Ascending aorta (tissue), 2 donors: Measurements from ENCODE around the gene DKK3. TPM values are rescaled to one million over a fixed set of nuclear protein-coding genes. Genes with fewer than 3 reads are reported as not detected.

Experiments
- DNase-seq, 2 donors: peaks; one replicate each; pipeline ENCODE4 v3.0.0-alpha.2; 2019; ENCODE audit warnings: low spot score in 2 of 2
- H3K27ac ChIP-seq, 2 donors: fragments of 200-600 bp; sonication (generic); one replicate each; pipeline ENCODE4 v1.5.1; 2016 to 2017; ENCODE audit warnings: mild to moderate bottlenecking in 1 of 2
- H3K27me3 ChIP-seq: fragments of 200-600 bp; sonication (generic); one replicate; pipeline ENCODE4 v1.5.1; 2017
- H3K36me3 ChIP-seq, 2 donors: fragments of 200-600 bp; sonication (generic); one replicate each; pipeline ENCODE4 v1.5.1; 2016
- H3K4me1 ChIP-seq, 2 donors: fragments of 200-600 bp; sonication (generic); one replicate each; pipeline ENCODE4 v1.5.1; 2016 to 2017; ENCODE audit warnings: mild to moderate bottlenecking in 1 of 2
- H3K4me3 ChIP-seq, 2 donors: fragments of 200-600 bp; sonication (generic); one replicate each; pipeline ENCODE4 v1.5.1; 2016 to 2017; ENCODE audit warnings: mild to moderate bottlenecking in 1 of 2
- H3K9me3 ChIP-seq, 2 donors: fragments of 200-600 bp; sonication (generic); one replicate each; pipeline ENCODE4 v1.5.1; 2016
- CTCF ChIP-seq, 3 experiments: fragments of 200-600 bp in 2 of 3; fragments of 450-650 bp in 1 of 3; sonication (generic) in 2 of 3; IDR thresholded peaks; one replicate each; pipeline ENCODE4 v1.5.1; 2016 to 2019; ENCODE audit warnings: antibody characterized with exemption in 3 of 3, mild to moderate bottlenecking in 1 of 3, moderate library complexity in 1 of 3
- intact Hi-C: fragments of 100-400 bp; cut with DNase I; formaldehyde crosslinking; loops from one replicate; pipeline ENCODE4 v1.15.1; 2023
- total RNA-seq: library from RNA; depleted of rRNA; stranded (reverse); fragments of >200 nt; gene quantifications from one replicate; pipeline ENCODE4 v1.1.0, GENCODE V29; 2016

DKK3 gene
- total RNA-seq, 1 donor from 2014 or later, result 433 TPM

- H3K36me3 ChIP-seq, result peaks cover 3% of the 10 kb centered on the region in 2 donors
- no peak overlapping the region for H3K27ac ChIP-seq
- peaks cover 0 to 16% of the 10 kb centered on the region in 2 donors for H3K4me1 ChIP-seq
- H3K4me3 ChIP-seq, result no peak overlapping the region
- intact Hi-C loops, result loop anchor here (10.0 kb wide), 1 partner anchor 69 kb away; the partner anchor contains the start of gene USP47
- no peak for TF ChIP-seq CTCF (IDR thresholded peaks at IDR 0.05)
- no peaks in the 10 kb centered on the region for H3K27me3 ChIP-seq
- no peak for DNase-seq
- no peaks in the 10 kb centered on the region for H3K9me3 ChIP-seq
These were observed 95.0 kb downstream of the DKK3 start for GRCh38 chr11:11913395-11913794.

Other genes starting within 250 kb of the DKK3 start
- 18.2 TPM for gene USP47, start 166.7 kb downstream of the DKK3 start, total RNA-seq
- gene MICAL2, start 102.0 kb upstream of the DKK3 start, total RNA-seq, result 237 TPM